Spinal cord (tissue), 10 donors: ENCODE data around the gene SLC35E2B. TPM values are rescaled to one million over a fixed set of nuclear protein-coding genes. Genes with fewer than 3 reads are reported as not detected.
A peak's percentile ranks its signal among the peaks of the same experiment; 100 is the strongest.

Source experiments
- DNase-seq, 6 donors: peaks; one replicate each; pipeline versions ENCODE4 v3.0.0 to v3.0.0-alpha.2; 2013 to 2015; ENCODE audit warnings: low spot score in 6 of 6, low read depth in 4 of 6
- H3K27ac ChIP-seq: one replicate; pipeline ENCODE4 v1.5.1; 2013; ENCODE audit warnings: low read depth, low read length, control low read depth
- H3K27me3 ChIP-seq: one replicate; pipeline ENCODE4 v1.6.1; 2013; ENCODE audit warnings: low read length; ENCODE audit not compliant: control insufficient read depth, insufficient read depth
- H3K36me3 ChIP-seq: one replicate; pipeline ENCODE4 v1.6.1; 2013; ENCODE audit warnings: low read length; ENCODE audit not compliant: control insufficient read depth, insufficient read depth
- H3K4me1 ChIP-seq: one replicate; pipeline ENCODE4 v1.6.1; 2013; ENCODE audit warnings: low read length; ENCODE audit not compliant: control insufficient read depth, insufficient read depth
- H3K4me3 ChIP-seq: one replicate; pipeline ENCODE4 v1.5.1; 2013; ENCODE audit warnings: low read depth, low read length, control low read depth
- H3K9me3 ChIP-seq: one replicate; pipeline ENCODE4 v1.6.1; 2013; ENCODE audit warnings: low read length; ENCODE audit not compliant: control insufficient read depth, insufficient read depth
- WGBS: methylation state at CpG from one replicate; pipeline ENCODE4 v1.1.5; 2013; ENCODE audit warnings: missing lambda C conversion rate; ENCODE audit not compliant: insufficient coverage; 5-methylcytosine and 5-hydroxymethylcytosine counted together
- polyA plus RNA-seq, 2 donors: library from polyadenylated mRNA; unstranded; fragments of 120-200 nt; gene quantifications; one replicate each; pipeline ENCODE4 v1.2.1, GENCODE V29; 2013; ENCODE audit not compliant: insufficient read length in 2 of 2
- total RNA-seq, 2 donors: library from RNA; depleted of rRNA in 1 of 2; stranded (reverse); fragments of 120-200 nt in 1 of 2; fragments of >200 nt in 1 of 2; gene quantifications; one replicate each; pipeline versions ENCODE4 v1.2.3 to v1.2.4, GENCODE V29; 2013 to 2014
- donor health status: healthy.

The SLC35E2B gene
- total and polyA plus RNA-seq, 4 donors, result 46.2 to 123 (median 70.9) TPM

GRCh38 chr1:1614204-1614953, 78.2 kb downstream of the SLC35E2B start:
- Histone ChIP-seq H3K27me3 (no peaks in the 10 kb centered on the region), H3K9me3 (no peaks in the 10 kb centered on the region), H3K4me1 (peaks cover 37% of the 10 kb centered on the region), H3K36me3 (peaks cover 34% of the 10 kb centered on the region), H3K4me3 (peak overlapping the region; percentile 99), H3K27ac (peak overlapping the region; percentile 100)
- no peak for DNase-seq
- 22% methylated on average over 30 of the region's 30 CpGs for WGBS

- peak overlapping the region; percentile 99 for H3K4me3 ChIP-seq
- WGBS, result 94% methylated on average over 11 of the region's 11 CpGs
These were observed 79.0 kb downstream of the SLC35E2B start for GRCh38 chr1:1613509-1614082.

GRCh38 chr1:1612104-1612400, 80.5 kb downstream of the SLC35E2B start:
- no peak overlapping the region for H3K27ac ChIP-seq

More at GRCh38 chr1:1613509-1614082, 79.0 kb downstream of the SLC35E2B start:
- no peak for DNase-seq
- Histone ChIP-seq H3K27me3 (no peaks in the 10 kb centered on the region), H3K4me1 (peaks cover 37% of the 10 kb centered on the region), H3K27ac (no peak overlapping the region), H3K36me3 (peaks cover 26% of the 10 kb centered on the region), H3K9me3 (no peaks in the 10 kb centered on the region)

GRCh38 chr1:1610796-1611195, 81.8 kb downstream of the SLC35E2B start:
- Histone ChIP-seq H3K27me3 (no peaks in the 10 kb centered on the region), H3K4me3 (no peak overlapping the region), H3K9me3 (no peaks in the 10 kb centered on the region), H3K27ac (peak overlapping the region; percentile 2), H3K36me3 (peaks cover 11% of the 10 kb centered on the region), H3K4me1 (peaks cover 19% of the 10 kb centered on the region)
- 85% methylated on average over 9 of the region's 9 CpGs for WGBS
- DNase-seq, result no peak

More at GRCh38 chr1:1612104-1612400, 80.5 kb downstream of the SLC35E2B start:
- Histone ChIP-seq H3K4me1 (peaks cover 28% of the 10 kb centered on the region), H3K9me3 (no peaks in the 10 kb centered on the region), H3K4me3 (no peak overlapping the region), H3K36me3 (peaks cover 15% of the 10 kb centered on the region), H3K27me3 (no peaks in the 10 kb centered on the region)
- no peak for DNase-seq
- WGBS, result no CpG with 5 or more reads among the region's 3 CpGs

- Histone ChIP-seq H3K36me3 (peaks cover 11% of the 10 kb centered on the region), H3K27ac (no peak overlapping the region), H3K4me3 (no peak overlapping the region), H3K27me3 (no peaks in the 10 kb centered on the region), H3K9me3 (no peaks in the 10 kb centered on the region), H3K4me1 (peaks cover 18% of the 10 kb centered on the region)
- no peak for DNase-seq
- 86% methylated on average over 8 of the region's 12 CpGs for WGBS
These were observed 82.6 kb downstream of the SLC35E2B start for GRCh38 chr1:1609822-1610485.

Other genes with a start within 250 kb of the SLC35E2B start
- gene ATAD3C, start 243.1 kb downstream of the SLC35E2B start, total RNA-seq, result under 1 TPM; 0.10 to 0.72 TPM
- gene ATAD3C, start 243.1 kb downstream of the SLC35E2B start, polyA plus RNA-seq, result 1 to 10 TPM in 1 of 2 donors, under 1 TPM in 1; 0.68 to 2.3 TPM
- 10 to 100 TPM in 1 of 2 donors, 1 to 10 TPM in 1; 9.8 to 19.7 TPM for gene ATAD3B, start 221.0 kb downstream of the SLC35E2B start, total RNA-seq
- gene ATAD3B, start 221.0 kb downstream of the SLC35E2B start, polyA plus RNA-seq, result 10 to 100 TPM; 18.4 to 37.8 TPM
- gene ATAD3A, start 180.6 kb downstream of the SLC35E2B start, total RNA-seq, result 10 to 100 TPM in 1 of 2 donors, 1 to 10 TPM in 1; 9.0 to 22.0 TPM
- 10 to 100 TPM; 33.0 to 45.7 TPM for gene ATAD3A, start 180.6 kb downstream of the SLC35E2B start, polyA plus RNA-seq
- 10 to 100 TPM; 10.2 to 12.3 TPM for gene TMEM240, start 152.2 kb downstream of the SLC35E2B start, total RNA-seq
- gene TMEM240, start 152.2 kb downstream of the SLC35E2B start, polyA plus RNA-seq, result 10 to 100 TPM; 43.5 to 47.7 TPM
- 10 to 100 TPM; 42.1 to 54.3 TPM for gene SSU72, start 117.9 kb downstream of the SLC35E2B start, total RNA-seq
- gene SSU72, start 117.9 kb downstream of the SLC35E2B start, polyA plus RNA-seq, result 100 to 1,000 TPM; 112 to 121 TPM
- 1 to 10 TPM; 4.8 to 6.0 TPM for gene FNDC10, start 92.7 kb downstream of the SLC35E2B start, total RNA-seq
- gene FNDC10, start 92.7 kb downstream of the SLC35E2B start, polyA plus RNA-seq, result 10 to 100 TPM; 43.6 to 44.0 TPM
- gene MIB2, start 77.3 kb downstream of the SLC35E2B start, total RNA-seq, result 10 to 100 TPM; 27.0 to 72.2 TPM
- gene MIB2, start 77.3 kb downstream of the SLC35E2B start, polyA plus RNA-seq, result 100 to 1,000 TPM in 1 of 2 donors, 10 to 100 TPM in 1; 83.3 to 100 TPM
- 10 to 100 TPM in 1 of 2 donors, 1 to 10 TPM in 1; 5.9 to 13.2 TPM for gene MMP23B, start 60.6 kb downstream of the SLC35E2B start, total RNA-seq
- gene MMP23B, start 60.6 kb downstream of the SLC35E2B start, polyA plus RNA-seq, result 1 to 10 TPM; 2.6 to 8.5 TPM
- gene CDK11B, start 33.8 kb downstream of the SLC35E2B start, total RNA-seq, result 10 to 100 TPM in 1 of 2 donors, 1 to 10 TPM in 1; 7.0 to 14.8 TPM
- gene CDK11B, start 33.8 kb downstream of the SLC35E2B start, polyA plus RNA-seq, result 10 to 100 TPM; 44.4 to 44.5 TPM
- 10 to 100 TPM in 1 of 2 donors, 1 to 10 TPM in 1; 6.8 to 16.0 TPM for gene CDK11A, start 31.6 kb upstream of the SLC35E2B start, total RNA-seq
- gene CDK11A, start 31.6 kb upstream of the SLC35E2B start, polyA plus RNA-seq, result 10 to 100 TPM; 36.5 to 41.4 TPM
- gene NADK, start 85.7 kb upstream of the SLC35E2B start, total RNA-seq, result 10 to 100 TPM; 29.9 to 40.4 TPM
- 10 to 100 TPM; 56.2 to 65.1 TPM for gene NADK, start 85.7 kb upstream of the SLC35E2B start, polyA plus RNA-seq
- gene GNB1, start 198.3 kb upstream of the SLC35E2B start, total RNA-seq, result 100 to 1,000 TPM; 129 to 238 TPM
- gene GNB1, start 198.3 kb upstream of the SLC35E2B start, polyA plus RNA-seq, result 100 to 1,000 TPM; 634 to 651 TPM
- under 1 TPM; 0.30 to 0.83 TPM for gene CALML6, start 222.5 kb upstream of the SLC35E2B start, total RNA-seq
- 1 to 10 TPM in 1 of 2 donors, under 1 TPM in 1; 0.95 to 1.5 TPM for gene CALML6, start 222.5 kb upstream of the SLC35E2B start, polyA plus RNA-seq
- gene TMEM52, start 226.5 kb upstream of the SLC35E2B start, total RNA-seq, result 1 to 10 TPM; 1.7 to 2.2 TPM
- gene TMEM52, start 226.5 kb upstream of the SLC35E2B start, polyA plus RNA-seq, result 1 to 10 TPM; 8.2 to 9.0 TPM